ENCODE measurements around the gene ELMOD1.
A peak's percentile ranks its signal among the peaks of the same experiment; 100 is the strongest.

ELMOD1 gene

GRCh38 chr11:107625685-107625989 is 34.7 kb downstream of the ELMOD1 start:
- DNase-seq (ENCODE audit: insufficient read length, low spot score) (no peak), FAIRE-seq (no peak)

- FAIRE-seq (no peak), DNase-seq (ENCODE audit: insufficient read length, low spot score) (no peak)
Measured at GRCh38 chr11:107631043-107631442, 40.1 kb downstream of the ELMOD1 start.

DNA sequence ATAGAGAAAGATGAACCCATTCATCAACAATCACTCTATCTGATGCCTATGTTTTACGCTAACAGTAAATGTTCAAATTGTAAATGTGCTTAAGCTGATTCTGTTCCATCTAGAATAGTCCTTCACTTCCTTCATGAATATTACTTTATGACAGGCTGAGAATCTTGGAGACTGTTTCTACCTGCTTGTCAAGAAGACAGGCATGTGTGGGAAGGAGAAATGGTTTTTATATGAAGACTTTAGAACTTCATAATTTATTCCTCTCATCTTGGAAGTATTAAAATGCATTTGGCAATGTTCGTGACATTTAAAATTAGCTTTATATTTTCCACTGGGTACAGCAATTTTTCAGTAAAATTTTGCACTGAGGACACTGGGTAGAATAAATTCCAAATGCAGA is 41.0 kb downstream of the ELMOD1 start:
- DNase-seq (ENCODE audit: insufficient read length, low spot score), result no peak
- FAIRE-seq, result peak; percentile 9

- no peak for FAIRE-seq
- DNase-seq (ENCODE audit: insufficient read length, low spot score), result no peak
Measured at GRCh38 chr11:107646783-107647182, 55.8 kb downstream of the ELMOD1 start.

GRCh38 chr11:107648242-107648641 is 57.3 kb downstream of the ELMOD1 start:
- FAIRE-seq (no peak), DNase-seq (ENCODE audit: insufficient read length, low spot score) (no peak)

DNA sequence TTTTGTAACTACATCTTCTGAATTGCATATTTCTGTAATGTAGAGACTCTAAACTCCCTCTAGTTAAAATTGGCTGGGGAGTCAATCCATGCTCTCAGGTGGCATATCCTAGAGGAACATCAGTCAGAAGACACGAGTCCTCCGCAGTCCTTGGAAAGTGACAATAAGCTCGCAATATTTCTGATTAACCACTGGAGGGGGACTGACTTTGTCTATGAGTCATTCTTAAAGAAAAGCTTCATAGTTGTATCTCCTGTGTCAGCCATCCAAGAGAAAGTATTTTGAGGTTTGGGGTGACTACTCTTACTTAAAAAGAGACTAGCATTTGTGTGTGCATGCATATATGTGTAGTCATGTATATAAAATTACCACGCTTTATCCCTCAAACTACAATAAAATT is 60.7 kb downstream of the ELMOD1 start:
- peak; percentile 7 for DNase-seq (ENCODE audit: insufficient read length, low spot score)
- no peak for FAIRE-seq

DNA sequence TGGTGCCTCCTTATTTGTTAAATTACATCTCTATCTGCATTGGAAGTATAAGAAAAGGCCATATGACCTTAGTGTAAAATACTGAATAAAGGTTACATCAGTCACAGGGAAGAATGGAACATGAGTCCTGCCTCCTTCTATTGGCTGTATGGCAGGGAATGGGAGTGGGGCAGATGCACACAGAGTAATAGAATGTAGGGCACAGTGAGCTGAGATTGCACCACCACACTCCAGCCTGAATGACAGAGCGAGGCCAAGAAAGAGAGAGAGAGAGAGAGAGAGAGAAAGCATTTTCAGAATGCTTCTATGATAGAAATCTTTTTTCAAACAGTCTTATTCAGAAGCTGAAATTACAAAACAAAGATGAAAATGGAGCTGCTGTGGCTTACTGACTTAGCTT is 62.1 kb downstream of the ELMOD1 start:
- no peak for DNase-seq (ENCODE audit: insufficient read length, low spot score)
- FAIRE-seq, result no peak

DNA sequence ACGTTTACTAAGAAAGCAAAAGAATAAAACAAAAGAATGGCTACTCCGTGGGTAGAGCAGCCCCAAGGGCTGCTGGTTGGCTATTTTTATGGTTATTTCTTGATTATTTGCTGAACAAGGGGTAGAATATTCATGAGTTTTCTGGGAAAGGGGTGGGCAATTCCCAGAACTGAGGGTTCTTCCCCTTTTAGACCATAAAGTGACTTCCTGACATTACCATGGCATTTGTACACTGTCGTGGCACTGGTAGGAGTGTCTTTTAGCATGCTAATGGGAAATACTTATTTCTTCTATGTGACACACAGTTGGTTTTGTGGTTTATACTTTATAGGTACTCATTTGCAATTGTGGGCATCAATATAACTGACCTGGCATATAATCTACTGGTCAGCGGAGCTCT is 64.7 kb downstream of the ELMOD1 start:
- FAIRE-seq (no peak), DNase-seq (ENCODE audit: insufficient read length, low spot score) (no peak)

GRCh38 chr11:107659310-107659709 is 68.4 kb downstream of the ELMOD1 start:
- DNase-seq (ENCODE audit: insufficient read length, low spot score), result no peak
- no peak for FAIRE-seq

DNA sequence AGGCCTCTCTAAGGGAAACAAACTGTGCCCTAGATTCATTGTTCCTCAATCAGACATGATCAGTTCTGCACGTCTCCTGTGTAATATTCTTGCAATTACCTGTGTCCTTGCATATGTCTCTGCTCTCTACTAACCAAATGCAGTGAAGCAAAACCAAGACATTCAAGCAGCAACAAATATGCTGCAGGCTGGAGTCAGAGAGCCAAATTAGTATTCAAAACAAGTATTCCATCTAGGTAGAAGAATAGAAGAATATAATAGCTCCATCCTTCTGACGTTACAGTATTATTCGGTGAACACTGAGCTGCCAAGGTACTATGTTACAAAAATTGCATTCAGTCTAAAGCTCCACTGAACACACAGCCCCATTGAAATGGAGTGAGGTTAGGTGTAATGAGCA is 69.1 kb downstream of the ELMOD1 start:
- no peak for DNase-seq (ENCODE audit: insufficient read length, low spot score)
- no peak for FAIRE-seq

DNA sequence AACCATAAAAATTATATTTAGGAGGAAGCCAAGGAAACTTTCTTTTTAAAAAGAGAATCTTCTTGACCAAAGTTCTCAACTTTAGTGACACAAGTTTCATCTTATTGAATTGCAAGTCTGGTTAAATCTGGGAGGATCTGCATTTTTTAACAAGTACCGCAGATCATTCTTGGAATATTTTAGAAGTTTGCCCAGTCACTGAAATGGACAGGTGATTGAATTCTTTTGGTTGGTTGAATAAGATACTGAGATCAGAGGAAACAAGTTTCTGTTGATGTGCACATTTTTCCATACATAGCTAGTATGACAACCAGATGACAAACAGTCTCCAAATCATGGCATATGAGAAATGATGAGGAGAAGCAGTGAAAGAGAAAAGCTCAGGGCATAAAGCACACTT is 70.7 kb downstream of the ELMOD1 start:
- no peak for FAIRE-seq
- DNase-seq (ENCODE audit: insufficient read length, low spot score), result no peak

DNA sequence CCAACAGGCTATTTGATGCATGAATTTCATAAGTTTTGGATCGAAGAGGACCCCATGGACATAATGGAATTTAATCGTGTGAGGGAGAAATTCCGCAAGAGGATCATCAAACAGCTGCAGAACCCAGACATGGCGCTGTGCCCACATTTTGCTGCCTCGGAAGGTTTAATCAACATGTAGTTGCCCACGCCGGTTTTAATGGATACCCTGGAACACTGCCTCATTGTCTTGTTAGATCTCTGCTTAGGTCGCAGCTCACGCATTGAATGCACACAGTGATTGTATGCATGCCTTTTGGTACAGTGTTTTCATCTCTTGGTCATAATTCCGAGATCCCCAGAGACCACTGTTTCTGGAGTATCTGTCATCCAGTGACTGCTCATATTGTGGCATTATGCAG is 74.1 kb downstream of the ELMOD1 start:
- FAIRE-seq (peak; percentile 13), DNase-seq (ENCODE audit: insufficient read length, low spot score) (no peak)

DNA sequence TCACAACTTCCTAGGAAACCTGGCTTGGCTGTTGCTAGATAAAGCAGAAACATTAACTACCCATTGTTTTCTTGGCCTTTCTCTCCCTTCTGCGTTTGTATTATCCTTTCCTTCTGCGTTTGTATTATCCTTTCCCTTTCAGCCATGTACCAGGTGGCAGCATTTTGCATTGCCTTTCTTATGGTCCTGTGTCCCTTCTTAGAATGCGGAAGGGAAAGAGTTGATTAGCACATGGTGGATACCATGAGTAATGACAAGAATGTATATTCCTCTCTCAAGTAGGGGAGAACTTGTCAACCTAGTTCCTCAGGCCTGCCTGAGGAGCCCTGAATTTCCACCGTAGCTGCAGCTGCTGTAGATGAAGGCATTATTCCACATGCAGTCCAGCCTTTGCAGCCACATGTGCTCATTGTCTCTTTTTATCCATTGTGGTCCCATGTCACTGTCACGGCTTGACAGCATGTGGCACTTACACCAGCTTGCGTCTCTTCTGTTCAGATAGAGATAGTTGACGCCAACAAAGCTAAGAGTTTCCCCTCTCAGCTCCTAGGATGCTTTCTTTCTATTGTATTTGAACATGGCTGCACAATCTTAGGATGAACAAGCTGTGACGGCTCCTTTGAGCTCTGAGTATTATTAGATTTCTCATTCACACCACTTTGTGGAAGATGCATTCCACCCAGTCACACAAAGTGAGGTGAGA is 76.1 kb downstream of the ELMOD1 start:
- DNase-seq (ENCODE audit: insufficient read length, low spot score), result no peak
- peak; percentile 16 for FAIRE-seq

GRCh38 chr11:107669191-107669740 is 78.3 kb downstream of the ELMOD1 start:
- FAIRE-seq, result no peak
- DNase-seq (ENCODE audit: insufficient read length, low spot score), result no peak

DNA sequence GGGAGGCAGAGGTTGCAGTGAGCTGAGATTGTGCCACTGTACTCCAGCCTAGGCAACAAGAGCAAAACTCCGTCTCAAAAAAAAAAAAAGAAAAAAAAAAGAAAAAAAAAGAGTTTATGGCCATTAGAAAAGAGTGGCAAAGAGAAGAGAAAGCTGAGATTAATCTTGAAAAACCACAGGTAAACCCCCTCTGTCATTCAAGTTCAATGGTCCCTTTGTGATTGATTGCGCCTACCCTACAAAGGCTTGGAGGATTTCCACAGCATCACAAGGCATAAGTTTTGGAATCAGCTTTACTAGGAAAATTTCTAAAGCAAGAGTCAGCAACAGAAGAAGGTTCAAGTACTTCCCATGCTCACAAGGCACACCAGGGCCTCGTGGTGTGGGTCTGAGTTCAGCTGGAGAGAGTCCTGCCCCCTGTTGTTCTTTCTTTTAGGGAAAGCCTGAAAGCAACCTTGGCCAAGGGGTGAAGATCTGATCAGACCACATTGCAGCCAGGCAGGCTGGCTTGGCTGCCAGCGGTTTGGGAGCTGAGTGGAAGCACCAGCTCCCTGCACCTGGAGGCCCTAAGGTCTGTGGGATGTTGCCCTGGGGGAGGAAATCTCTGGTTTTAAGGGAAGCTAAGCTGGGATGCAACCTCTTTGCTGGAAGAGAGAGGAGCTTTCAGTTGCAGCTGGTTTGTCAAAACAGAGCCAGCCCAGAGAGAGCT is 79.1 kb downstream of the ELMOD1 start:
- DNase-seq (ENCODE audit: insufficient read length, low spot score) (no peak), FAIRE-seq (no peak)

DNA sequence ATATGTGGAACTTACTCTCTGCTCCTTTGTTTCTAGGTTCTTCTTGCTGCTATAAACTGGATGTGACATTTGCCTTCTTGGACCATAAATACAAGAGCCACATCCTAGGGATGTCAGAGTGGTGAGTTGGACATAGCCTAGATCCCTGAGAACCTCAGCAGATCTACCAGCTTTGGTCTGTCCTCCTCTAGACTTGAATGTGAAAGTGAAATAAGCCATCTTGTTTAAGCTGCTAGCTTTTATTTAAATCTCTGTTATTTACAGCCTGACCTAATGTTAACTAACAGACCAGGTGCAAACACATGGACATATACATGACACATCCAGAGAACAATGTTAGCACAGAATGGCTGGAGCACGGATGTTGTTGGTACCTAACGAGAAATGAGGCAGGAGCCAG is 85.0 kb downstream of the ELMOD1 start:
- DNase-seq (ENCODE audit: insufficient read length, low spot score), result no peak
- no peak for FAIRE-seq

- FAIRE-seq (no peak), DNase-seq (ENCODE audit: insufficient read length, low spot score) (no peak)
Measured at GRCh38 chr11:107676336-107677057, 85.5 kb downstream of the ELMOD1 start.

DNA sequence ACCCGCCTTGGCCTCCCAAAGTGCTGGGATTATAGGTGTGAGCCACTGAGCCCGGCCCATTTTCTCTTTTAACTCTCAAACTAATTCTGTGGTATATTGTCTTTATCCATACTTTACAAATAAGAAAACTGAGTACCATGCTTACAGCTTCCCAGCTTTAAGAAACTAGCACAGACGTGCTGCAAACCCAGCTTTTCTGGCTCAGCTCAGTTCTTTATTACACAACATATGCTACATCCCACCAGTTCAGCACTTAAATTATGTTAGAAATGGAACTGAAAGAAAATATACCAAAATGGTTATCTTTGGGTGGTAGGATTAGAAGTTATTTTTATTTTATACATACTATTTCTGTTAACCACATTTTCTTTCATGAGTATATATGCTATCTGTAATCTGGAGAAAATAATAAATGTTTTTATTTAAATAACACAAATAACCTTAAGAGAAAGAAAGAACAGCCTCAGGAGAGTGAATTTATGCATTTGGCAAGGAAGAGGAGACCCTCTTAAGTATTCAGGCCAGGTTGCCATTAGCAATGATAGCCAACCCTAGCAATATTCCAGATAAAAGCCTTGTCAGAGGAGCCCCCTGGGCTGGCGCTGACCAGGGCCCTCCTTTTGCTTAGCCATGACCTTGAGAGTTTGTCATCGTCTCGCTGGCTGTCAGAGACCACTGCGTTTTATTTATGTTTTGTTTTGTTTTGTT is 87.1 kb downstream of the ELMOD1 start:
- FAIRE-seq (no peak), DNase-seq (ENCODE audit: insufficient read length, low spot score) (no peak)

DNA sequence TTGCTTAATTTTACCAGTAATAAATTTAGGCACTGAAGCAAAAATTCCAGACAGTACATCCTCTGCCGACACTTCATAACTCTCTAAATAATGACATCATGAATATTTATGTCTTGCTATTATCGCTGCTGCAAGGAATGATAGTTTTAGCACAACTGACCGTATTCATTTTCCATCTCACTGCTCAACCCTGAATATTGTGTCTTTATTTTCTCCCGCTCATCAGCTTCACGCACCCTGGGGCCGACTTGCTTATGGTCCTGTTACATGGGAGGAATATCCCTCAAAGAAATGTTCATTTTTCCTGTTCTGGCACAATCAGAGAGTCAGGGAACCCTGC is 87.7 kb downstream of the ELMOD1 start:
- DNase-seq (ENCODE audit: insufficient read length, low spot score), result no peak

DNA sequence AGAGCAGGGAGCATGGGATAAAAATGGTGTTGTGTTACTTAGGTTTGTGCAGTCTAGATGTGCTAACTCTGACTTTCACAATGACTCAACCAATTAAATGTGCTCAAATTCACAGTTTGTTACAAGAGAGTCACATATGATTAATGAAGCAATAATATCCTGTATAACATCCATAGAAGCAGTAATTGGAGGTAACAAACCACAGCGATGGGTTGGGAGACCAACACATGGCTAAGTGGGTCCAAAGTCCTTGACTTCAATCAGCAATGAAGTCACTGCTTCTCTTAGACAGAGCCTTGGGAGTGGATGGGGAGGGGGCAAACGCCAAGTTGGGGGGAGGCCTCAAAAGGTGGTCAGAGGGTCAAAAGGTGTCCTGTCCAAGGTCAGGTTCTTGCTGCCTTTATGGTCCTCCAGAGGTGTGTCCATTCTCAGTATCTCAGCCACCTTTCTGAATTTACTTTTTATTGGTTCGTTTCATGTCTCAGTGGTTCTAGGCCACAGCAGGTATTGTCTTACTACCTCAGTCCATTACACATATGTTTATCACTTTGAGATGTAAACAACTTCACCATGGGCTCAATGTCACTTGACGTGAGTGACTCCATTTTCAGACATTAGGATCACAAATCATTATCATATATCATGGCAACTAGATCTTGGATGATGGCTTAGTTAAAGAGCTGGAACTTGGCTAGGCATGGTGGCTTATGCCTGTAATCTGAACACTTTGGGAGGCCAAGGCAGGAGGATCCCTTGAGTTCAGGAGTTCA is 88.5 kb downstream of the ELMOD1 start:
- FAIRE-seq, result peak; percentile 76
- DNase-seq (ENCODE audit: insufficient read length, low spot score), result no peak

More for the DNA sequence above, 87.7 kb downstream of the ELMOD1 start:
- no peak for FAIRE-seq

All from HTR-8/SVneo (cell line).